Measurements from ENCODE around the gene AFF3. TPM values are rescaled to one million over a fixed set of nuclear protein-coding genes. Genes with fewer than 3 reads are reported as not detected.

The AFF3 gene
- total RNA-seq, 1 experiment from 2014 or later = 0.22 TPM

DNA sequence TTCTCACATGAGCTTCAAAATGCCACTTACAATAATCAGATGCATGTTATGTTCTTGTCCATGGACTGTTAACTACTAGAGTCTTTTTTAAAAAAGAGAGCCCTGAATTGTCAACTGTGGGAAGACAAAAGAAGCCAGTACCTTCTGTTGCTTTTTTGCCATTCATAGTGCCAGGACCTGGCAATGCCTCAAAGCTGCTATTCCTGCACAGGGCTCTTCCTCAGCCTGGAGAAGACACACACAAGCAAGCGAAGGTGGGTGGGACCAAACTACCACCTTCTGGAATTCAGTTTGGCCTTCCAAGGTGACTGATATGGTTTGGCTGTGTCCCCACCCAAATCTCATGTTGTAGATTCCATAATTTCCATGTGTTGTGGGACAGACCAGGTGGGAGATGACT is 160.6 kb downstream of the AFF3 start:
- peaks cover 6% of the 10 kb centered on the region; the same call in 1 of the 2 replicates for H3K27me3 Mint-ChIP-seq (ENCODE audit: low read depth)
- Histone ChIP-seq H4K91ac (ENCODE audit: insufficient read length, low read depth, low read length) (no peak overlapping the region), H2BK5ac (ENCODE audit: insufficient read length, low read length) (no peak overlapping the region)

More for the DNA sequence above, 160.6 kb downstream of the AFF3 start:
- Mint-ChIP-seq H3K9me3 (peaks cover 0 to 3% of the 10 kb centered on the region in 2 experiments; a peak in 1 of 5 replicates), H3K4me3 (no peak overlapping the region), H3K27ac (no peak overlapping the region), H3K4me1 (no peaks in the 10 kb centered on the region), H3K36me3 (ENCODE audit: insufficient read depth in 1 of 3, low read depth in 3 of 3) (no peaks in the 10 kb centered on the region; a peak in 1 of 7 replicates)
- H3K23me2 ChIP-seq (ENCODE audit: insufficient read length, low read depth, low read length, poor library complexity, severe bottlenecking) = no peaks in the 10 kb centered on the region
- no peak overlapping the region for H2BK120ac ChIP-seq (ENCODE audit: low read depth, low read length, poor library complexity, severe bottlenecking)
- H3K79me2 ChIP-seq (ENCODE audit: insufficient read depth, low read length) = no peaks in the 10 kb centered on the region
- no CpG with 5 or more reads among the region's 1 CpG for WGBS (ENCODE audit: extremely low coverage, insufficient read length, low lambda C conversion rate)
- no peaks in the 10 kb centered on the region for H4K20me1 ChIP-seq (ENCODE audit: control insufficient read depth, insufficient read depth, insufficient read length)
- no peak for DNase-seq
- H3K4ac ChIP-seq (ENCODE audit: low read depth, low read length) = no peak overlapping the region
- no peak overlapping the region for H3K23ac ChIP-seq (ENCODE audit: insufficient read length, low read depth, low read length)
- TF ChIP-seq, protein P1, sequence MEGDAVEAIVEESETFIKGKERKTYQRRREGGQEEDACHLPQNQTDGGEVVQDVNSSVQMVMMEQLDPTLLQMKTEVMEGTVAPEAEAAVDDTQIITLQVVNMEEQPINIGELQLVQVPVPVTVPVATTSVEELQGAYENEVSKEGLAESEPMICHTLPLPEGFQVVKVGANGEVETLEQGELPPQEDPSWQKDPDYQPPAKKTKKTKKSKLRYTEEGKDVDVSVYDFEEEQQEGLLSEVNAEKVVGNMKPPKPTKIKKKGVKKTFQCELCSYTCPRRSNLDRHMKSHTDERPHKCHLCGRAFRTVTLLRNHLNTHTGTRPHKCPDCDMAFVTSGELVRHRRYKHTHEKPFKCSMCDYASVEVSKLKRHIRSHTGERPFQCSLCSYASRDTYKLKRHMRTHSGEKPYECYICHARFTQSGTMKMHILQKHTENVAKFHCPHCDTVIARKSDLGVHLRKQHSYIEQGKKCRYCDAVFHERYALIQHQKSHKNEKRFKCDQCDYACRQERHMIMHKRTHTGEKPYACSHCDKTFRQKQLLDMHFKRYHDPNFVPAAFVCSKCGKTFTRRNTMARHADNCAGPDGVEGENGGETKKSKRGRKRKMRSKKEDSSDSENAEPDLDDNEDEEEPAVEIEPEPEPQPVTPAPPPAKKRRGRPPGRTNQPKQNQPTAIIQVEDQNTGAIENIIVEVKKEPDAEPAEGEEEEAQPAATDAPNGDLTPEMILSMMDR (conservative IDR thresholded peaks at IDR 0.05) = no peak
- H3K9ac ChIP-seq (ENCODE audit: extremely low read depth, insufficient read length, low read length) = no peak overlapping the region
- no peak overlapping the region for H3K18ac ChIP-seq (ENCODE audit: insufficient read length, low read depth, low read length)
- no peaks in the 10 kb centered on the region for H3K79me1 ChIP-seq (ENCODE audit: insufficient read depth, low read depth, low read length, poor library complexity, severe bottlenecking)
- no peak overlapping the region for H3K14ac ChIP-seq (ENCODE audit: insufficient read depth, low read length)
- no peaks in the 10 kb centered on the region for H3K27me3 ChIP-seq (ENCODE audit: insufficient read depth, low read length)
- H2BK15ac ChIP-seq (ENCODE audit: low read depth, low read length) = no peak overlapping the region
- H3K4me2 ChIP-seq (ENCODE audit: insufficient read depth, insufficient read length, low read length) = no peak overlapping the region
- H2BK20ac ChIP-seq (ENCODE audit: low read depth, low read length, poor library complexity, severe bottlenecking) = no peak overlapping the region
- no peak overlapping the region for H2AK5ac ChIP-seq (ENCODE audit: insufficient read length, low read length)
- H3K27ac ChIP-seq (ENCODE audit: insufficient read length, low read depth, low read length) = no peak overlapping the region
- H3K9me3 ChIP-seq (ENCODE audit: control insufficient read depth, low read depth, low read length) = no peaks in the 10 kb centered on the region
- no peak overlapping the region for H4K8ac ChIP-seq (replicated peaks; ENCODE audit: insufficient read length, low read depth, low read length)
- H2AFZ ChIP-seq (ENCODE audit: low read length) = no peak overlapping the region
- no peak overlapping the region for H2BK12ac ChIP-seq (ENCODE audit: insufficient read length, low read depth, low read length)
- no peak overlapping the region for H3K56ac ChIP-seq (ENCODE audit: insufficient read length, low read depth, low read length)
- no peak overlapping the region for H4K5ac ChIP-seq (ENCODE audit: insufficient read length, low read depth, low read length)
- H3T11ph ChIP-seq (ENCODE audit: low read length) = no peak overlapping the region
- H3K4me1 ChIP-seq (ENCODE audit: insufficient read depth, low read length) = no peaks in the 10 kb centered on the region
